Measurements from ENCODE around the gene RGS1.

RGS1 gene

DNA sequence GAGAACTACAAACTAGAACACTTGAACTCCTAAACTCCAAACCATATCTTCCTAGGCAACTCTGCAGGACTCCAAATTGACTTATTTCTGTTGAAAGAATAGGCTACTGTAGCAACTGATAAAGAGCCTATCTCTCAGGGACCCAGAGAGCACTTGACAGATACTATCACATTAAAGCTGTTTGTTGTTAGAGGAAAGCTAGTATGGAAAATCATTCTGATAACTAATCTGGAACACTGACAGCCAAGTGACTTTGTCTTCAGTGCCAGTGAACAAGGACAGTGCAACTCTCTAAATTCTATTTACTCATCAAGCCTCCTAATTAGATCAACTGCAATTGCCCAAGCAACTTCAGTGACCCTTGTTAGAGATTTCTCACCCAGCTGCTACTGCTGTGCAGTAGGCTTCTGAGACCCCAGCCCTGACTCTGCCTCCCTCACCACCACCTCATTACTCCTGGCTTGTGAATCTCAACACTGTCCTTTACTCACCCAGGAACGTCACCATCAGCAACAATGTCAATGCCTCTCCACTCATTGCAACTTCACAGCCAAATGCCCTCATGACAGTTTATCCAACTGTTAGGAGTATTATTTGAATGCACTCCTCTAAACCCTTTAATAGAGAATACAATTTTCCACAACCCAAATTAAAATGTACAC is 53.0 kb downstream of the RGS1 start:
- TF ChIP-seq SPI1 (IDR thresholded peaks at IDR 0.05; ENCODE audit: low read depth, low read length) (no peak), POLR2AphosphoS5 (IDR thresholded peaks at IDR 0.05; ENCODE audit: low read depth, low read length) (no peak), PAX5 (IDR thresholded peaks at IDR 0.05; ENCODE audit: insufficient read depth, low read length, severe bottlenecking) (no peak)
- FAIRE-seq (no peak), DNase-seq (ENCODE audit: insufficient read length, low spot score) (no peak)

GRCh38 chr1:192629612-192630011 is 54.0 kb downstream of the RGS1 start:
- TF ChIP-seq POU2F2 (IDR thresholded peaks at IDR 0.05; ENCODE audit: low read depth, low read length) (no peak), POLR2AphosphoS5 (IDR thresholded peaks at IDR 0.05; ENCODE audit: low read depth, low read length) (no peak), TAF1 (IDR thresholded peaks at IDR 0.05; ENCODE audit: low read depth, low read length) (no peak)
- peak; percentile 5 for FAIRE-seq
- DNase-seq (ENCODE audit: insufficient read length, low spot score) = no peak
